IMR-90 (cell line): ENCODE data around the gene ATG5. TPM values are rescaled to one million over a fixed set of nuclear protein-coding genes. Genes with fewer than 3 reads are reported as not detected.
"Not testable (repeated sequence)": the region's sequence is repeated elsewhere in the genome, so short reads cannot be mapped to it uniquely, and the experiment has no call there.

ENCODE experiments used
- ATAC-seq: fragments of 200-7000 bp; cut with Tn5 transposase; 2 replicates; pipeline ENCODE4 v1.9.1; 2020; ENCODE audit warnings: low read depth, mild to moderate bottlenecking, moderate library complexity
- BruUV-seq: library from RNA; stranded (reverse); fragments of 400-500 nt; replicated peaks from 2 replicates; lab custom pipeline; 2021; lab: Mats Ljungman, UMichigan
- CTCF ChIA-PET: fragments of 300-600 bp; formaldehyde crosslinking; extraction: SDS; loops from one replicate; lab custom pipeline; 2021; ENCODE audit warnings: antibody characterized with exemption; lab: Yijun Ruan, JAX
- POLR2A ChIA-PET: fragments of 300-600 bp; sonication (Branson Sonifier 250); formaldehyde crosslinking; loops from one replicate; lab custom pipeline; 2022; ENCODE audit warnings: antibody characterized with exemption; ENCODE audit not compliant: unreplicated experiment; lab: Charles Lee
- DNase-seq: peaks from one replicate; pipeline ENCODE4 v3.0.0; 2013
- H2AFZ ChIP-seq: replicated peaks from 2 replicates; pipeline ENCODE3; 2013; ENCODE audit warnings: low read length, mild to moderate bottlenecking; ENCODE audit not compliant: poor library complexity
- H2AK5ac ChIP-seq: 2 replicates; pipeline ENCODE4 v1.6.1; 2013; ENCODE audit warnings: low read depth, low read length, inconsistent platforms
- H2AK9ac ChIP-seq: replicated peaks from 2 replicates; pipeline ENCODE3; 2013; ENCODE audit warnings: mild to moderate bottlenecking, low read depth, low read length, moderate library complexity; ENCODE audit not compliant: poor library complexity
- H2BK120ac ChIP-seq: 2 replicates; pipeline ENCODE4 v1.6.1; 2013; ENCODE audit warnings: low read depth, low read length, inconsistent platforms
- H2BK15ac ChIP-seq: 3 replicates; pipeline ENCODE4 v1.6.1; 2013; ENCODE audit warnings: low read depth, low read length, inconsistent platforms
- H2BK20ac ChIP-seq: 2 replicates; pipeline ENCODE4 v1.6.1; 2013; ENCODE audit warnings: low read depth, mild to moderate bottlenecking, inconsistent platforms, low read length, moderate library complexity
- H2BK5ac ChIP-seq: 2 replicates; pipeline ENCODE4 v1.6.1; 2013; ENCODE audit warnings: mild to moderate bottlenecking, low read depth, low read length, inconsistent platforms; ENCODE audit not compliant: poor library complexity, severe bottlenecking
- H3K14ac ChIP-seq: replicated peaks from 2 replicates; pipeline ENCODE4 v1.6.1; 2013; ENCODE audit warnings: low read depth, low read length, inconsistent platforms
- H3K18ac ChIP-seq: 2 replicates; pipeline ENCODE4 v1.6.1; 2013; ENCODE audit warnings: low read depth, low read length, control low read depth
- H3K23ac ChIP-seq: 2 replicates; pipeline ENCODE4 v1.6.1; 2013; ENCODE audit warnings: low read depth, low read length, inconsistent platforms
- H3K27ac ChIP-seq: 2 replicates; pipeline ENCODE4 v1.5.1; 2013; ENCODE audit warnings: mild to moderate bottlenecking, control low read depth, low read length; ENCODE audit not compliant: insufficient read depth
- H3K27me3 ChIP-seq: 2 replicates; pipeline ENCODE4 v1.6.1; 2013; ENCODE audit warnings: low read length; ENCODE audit not compliant: control insufficient read depth, insufficient read depth
- H3K36me3 ChIP-seq: 2 replicates; pipeline ENCODE4 v1.6.1; 2013; ENCODE audit warnings: low read length, mixed read lengths; ENCODE audit not compliant: control insufficient read depth, insufficient read depth
- H3K4ac ChIP-seq: 2 replicates; pipeline ENCODE4 v1.6.1; 2013; ENCODE audit warnings: low read depth, low read length, inconsistent platforms
- H3K4me1 ChIP-seq: 2 replicates; pipeline ENCODE4 v1.6.1; 2013; ENCODE audit warnings: low read length, mixed read lengths; ENCODE audit not compliant: control insufficient read depth, insufficient read depth
- H3K4me2 ChIP-seq: 2 replicates; pipeline ENCODE4 v1.6.1; 2013; ENCODE audit warnings: low read depth, mild to moderate bottlenecking, control low read depth, low read length, moderate library complexity
- H3K4me3 ChIP-seq: 2 replicates; pipeline ENCODE4 v1.5.1; 2013; ENCODE audit warnings: low read depth, mild to moderate bottlenecking, control low read depth, low read length, moderate library complexity; ENCODE audit not compliant: insufficient read depth
- H3K56ac ChIP-seq: 2 replicates; pipeline ENCODE4 v1.6.1; 2013; ENCODE audit warnings: low read length, inconsistent platforms; ENCODE audit not compliant: insufficient read depth; ENCODE audit errors: extremely low read depth
- H3K79me1 ChIP-seq, 2 experiments: 2 replicates each; pipeline ENCODE4 v1.6.1; 2013; ENCODE audit warnings: low read length in 2 of 2, inconsistent platforms in 1 of 2, low read depth in 1 of 2
- H3K9ac ChIP-seq: 2 replicates; pipeline ENCODE4 v1.6.1; 2013; ENCODE audit warnings: low read depth, low read length, control low read depth
- H3K9me1 ChIP-seq: 2 replicates; pipeline ENCODE4 v1.6.1; 2013; ENCODE audit warnings: low read length, inconsistent platforms; ENCODE audit not compliant: insufficient read depth
- H3K9me3 ChIP-seq: 2 replicates; pipeline ENCODE4 v1.6.1; 2013; ENCODE audit warnings: low read length; ENCODE audit not compliant: control insufficient read depth, insufficient read depth
- H4K20me1 ChIP-seq: 2 replicates; pipeline ENCODE4 v1.6.1; 2013; ENCODE audit warnings: low read length, inconsistent platforms; ENCODE audit not compliant: insufficient read depth
- H4K5ac ChIP-seq: 2 replicates; pipeline ENCODE4 v1.6.1; 2013; ENCODE audit warnings: mild to moderate bottlenecking, low read depth, low read length, control low read depth
- H4K8ac ChIP-seq, 2 experiments: 2 replicates each; pipeline ENCODE4 v1.6.1; 2013; ENCODE audit warnings: low read depth in 2 of 2, low read length in 2 of 2, control low read depth in 1 of 2, inconsistent platforms in 1 of 2
- H4K91ac ChIP-seq: 2 replicates; pipeline ENCODE4 v1.6.1; 2013; ENCODE audit warnings: low read depth, low read length, inconsistent platforms; ENCODE audit not compliant: insufficient read depth
- CEBPB ChIP-seq: IDR thresholded peaks from 2 replicates; pipeline ENCODE4 v1.6.1; 2012; ENCODE audit warnings: low read depth, low read length, improper control_type of control experiment
- FOS ChIP-seq: fragments of 150-350 bp; IDR thresholded peaks from 2 replicates; pipeline ENCODE4 v1.6.1; 2016; ENCODE audit warnings: low read depth, low read length
- MAZ ChIP-seq: IDR thresholded peaks from 2 replicates; pipeline ENCODE4 v1.6.1; 2012; ENCODE audit warnings: low read depth, mild to moderate bottlenecking, low read length, improper control_type of control experiment, moderate library complexity, borderline replicate concordance
- SMC3 ChIP-seq: fragments of 150-350 bp; IDR thresholded peaks from 2 replicates; pipeline ENCODE4 v1.6.1; 2016; ENCODE audit warnings: low read depth, mild to moderate bottlenecking, antibody characterized with exemption, low read length, moderate library complexity
- WGBS, 2 experiments: methylation state at CpG; one replicate each; pipeline versions ENCODE4 v1.1.5 to v1.1.7; 2013; ENCODE audit warnings: missing lambda C conversion rate in 2 of 2; ENCODE audit not compliant: insufficient read length in 1 of 2; ENCODE audit errors: extremely low coverage in 2 of 2; 5-methylcytosine and 5-hydroxymethylcytosine counted together
- dilution Hi-C: fragments of 300-500 bp; cut with HindIII; formaldehyde crosslinking; loops from one replicate; pipeline ENCODE4 v1.14.3; 2018; ENCODE audit warnings: low sequenced_read_pairs; ENCODE audit not compliant: unreplicated experiment
- in situ Hi-C: fragments of 300-500 bp; cut with MboI; formaldehyde crosslinking; loops from 3 replicates; pipeline ENCODE4 v1.14.3; 2019; ENCODE audit warnings: low sequenced_read_pairs, inconsistent platforms, mixed read lengths
- intact Hi-C: fragments of 100-400 bp; cut with micrococcal nuclease; formaldehyde crosslinking; loops from 2 replicates; pipeline ENCODE4 v1.10.0; 2022
- polyA plus RNA-seq, 3 experiments: library from polyadenylated mRNA; depleted of rRNA; stranded (reverse); fragments of >200 nt; gene quantifications; 2 replicates each; pipeline ENCODE4 v1.2.3, GENCODE V29; 2012; ENCODE audit warnings: low replicate concordance in 1 of 3
- total RNA-seq: library from RNA; depleted of rRNA; stranded (reverse); fragments of >200 nt; gene quantifications from 2 replicates; pipeline ENCODE4 v1.2.3, GENCODE V29; 2012

ATG5 gene
- total and polyA plus RNA-seq, 2 of the 4 experiments (the other 2 are of a cell fraction): 13.5 to 28.0 TPM

GRCh38 chr6:106237286-106237685 lies 88.3 kb downstream of the ATG5 start:
- Histone ChIP-seq H4K91ac (no peak overlapping the region), H2BK120ac (no peak overlapping the region), H4K8ac (no peak overlapping the region), H2BK20ac (no peak overlapping the region), H3K4ac (no peak overlapping the region), H3K9me1 (no peaks in the 10 kb centered on the region; the same call in 1 of the 2 replicates), H3K4me3 (no peak overlapping the region), H2AK5ac (no peak overlapping the region), H4K20me1 (no peaks in the 10 kb centered on the region), H3K14ac (no peak overlapping the region), H3K56ac (no peak overlapping the region), H2AK9ac (no peak overlapping the region), H3K27ac (no peak overlapping the region), H3K23ac (no peak overlapping the region), H3K9ac (no peak overlapping the region), H3K79me1 (peaks cover 13 to 14% of the 10 kb centered on the region in 2 experiments), H4K5ac (no peak overlapping the region), H2AFZ (no peak overlapping the region), H3K4me1 (no peaks in the 10 kb centered on the region), H2BK5ac (no peak overlapping the region), H3K27me3 (no peaks in the 10 kb centered on the region), H2BK15ac (no peak overlapping the region), H3K9me3 (peaks cover 5% of the 10 kb centered on the region; the same call in 1 of the 2 replicates), H3K4me2 (no peak overlapping the region), H3K36me3 (no peaks in the 10 kb centered on the region), H3K18ac (no peak overlapping the region)
- in situ Hi-C loops (no loop called here), dilution Hi-C loops (no loop called here), intact Hi-C loops (no loop called here)
- ATAC-seq (no peak), DNase-seq (no peak)
- ChIA-PET CTCF (no interaction called here), POLR2A (no interaction called here)
- no CpG with 5 or more reads among the region's 1 CpG for WGBS, 2 experiments
- TF ChIP-seq CEBPB: no peak
- no peak for TF ChIP-seq SMC3
- no peak for TF ChIP-seq MAZ
- no peak for TF ChIP-seq FOS
- no TSS peak for BruUV-seq

GRCh38 chr6:106229876-106230445 lies 95.6 kb downstream of the ATG5 start:
- CTCF ChIA-PET, H2BK15ac ChIP-seq, H3K14ac ChIP-seq, H3K4me3 ChIP-seq, H3K27me3 ChIP-seq, H2AK5ac ChIP-seq, H4K5ac ChIP-seq, BruUV-seq, H3K4me1 ChIP-seq, H3K79me1 ChIP-seq, H3K9me3 ChIP-seq, POLR2A ChIA-PET, H3K9me1 ChIP-seq, H3K18ac ChIP-seq, H3K56ac ChIP-seq, intact Hi-C loops, H2BK120ac ChIP-seq, H2BK5ac ChIP-seq, H3K9ac ChIP-seq, H3K4me2 ChIP-seq, H3K4ac ChIP-seq, H2AK9ac ChIP-seq, H3K36me3 ChIP-seq, H2BK20ac ChIP-seq, H4K20me1 ChIP-seq, ATAC-seq, H3K27ac ChIP-seq, H3K23ac ChIP-seq, H4K91ac ChIP-seq, H4K8ac ChIP-seq, DNase-seq, H2AFZ ChIP-seq, dilution Hi-C loops: not testable (repeated sequence)
- WGBS, 2 experiments: no CpG with 5 or more reads among the region's 5 CpGs
- in situ Hi-C loops: loop anchor here (10.0 kb wide), 2 partner anchors 495 to 745 kb away; no protein-coding TSS in a partner anchor
